Stimulated activated CD4-positive, alpha-beta T cell treated with anti-CD3 and anti-CD28 coated beads, Interleukin-2, amount 100 ng/mL, for 4 hours (primary cell): Measurements from ENCODE around the gene KLC3.

ENCODE experiments used
- DNase-seq: peaks from one replicate; pipeline ENCODE4 v3.0.0-alpha.2; 2020; ENCODE audit warnings: low read depth

The KLC3 gene

DNA sequence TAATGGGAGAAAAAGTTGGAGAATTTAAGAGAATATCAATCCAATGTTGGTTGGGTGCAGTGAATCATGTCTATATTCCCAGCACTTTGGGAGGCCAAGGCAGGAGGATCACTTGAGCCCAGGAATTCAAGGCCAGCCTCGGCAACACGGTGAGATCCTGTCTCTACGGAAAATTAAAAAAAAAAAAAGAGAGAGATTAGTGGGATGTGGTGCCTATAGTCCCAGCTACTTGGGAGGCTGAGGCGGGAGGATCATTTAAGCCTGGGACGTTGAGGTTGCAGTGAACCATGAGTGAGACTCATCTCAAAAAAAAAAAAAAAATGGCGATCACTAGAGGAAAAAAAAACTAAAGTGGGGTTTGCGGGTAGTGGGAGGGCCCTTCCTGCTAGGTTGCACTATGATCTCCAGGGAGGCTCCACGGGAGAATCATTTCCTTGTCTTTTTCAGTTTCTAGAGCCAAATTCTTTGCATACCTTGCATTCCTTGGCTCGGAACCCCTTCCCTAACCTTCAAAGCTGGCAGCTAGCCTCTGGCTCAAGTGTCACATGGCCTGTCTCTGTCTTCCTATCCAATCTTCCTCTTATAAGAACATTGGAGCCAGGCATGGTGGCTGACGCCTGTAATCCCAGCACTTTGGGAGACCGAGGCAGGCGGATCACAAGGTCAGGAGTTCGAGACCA is 35.6 kb downstream of the KLC3 start:
- DNase-seq = no peak

DNA sequence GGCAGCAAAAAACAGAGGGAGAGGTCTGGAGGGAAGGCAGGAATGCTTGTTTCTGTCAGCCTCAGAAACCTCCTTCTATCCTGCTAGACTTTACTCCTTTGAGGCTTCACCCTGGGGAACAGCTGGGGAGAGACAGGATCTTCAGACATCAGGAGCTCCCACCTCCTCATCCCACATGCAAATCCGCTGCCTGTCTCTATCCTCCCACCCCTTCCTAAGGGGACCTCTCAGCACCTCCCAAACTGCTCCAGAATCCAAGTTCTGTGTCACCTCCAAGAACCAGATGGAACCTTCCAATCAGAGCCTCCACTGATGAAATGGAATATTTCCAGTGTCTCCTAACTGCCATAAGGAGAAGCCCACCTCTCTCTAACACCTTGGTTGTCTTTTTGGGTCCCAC is 39.6 kb downstream of the KLC3 start:
- no peak for DNase-seq

GRCh38 chr19:45382426-45382825 is 41.9 kb downstream of the KLC3 start:
- DNase-seq = no peak

DNA sequence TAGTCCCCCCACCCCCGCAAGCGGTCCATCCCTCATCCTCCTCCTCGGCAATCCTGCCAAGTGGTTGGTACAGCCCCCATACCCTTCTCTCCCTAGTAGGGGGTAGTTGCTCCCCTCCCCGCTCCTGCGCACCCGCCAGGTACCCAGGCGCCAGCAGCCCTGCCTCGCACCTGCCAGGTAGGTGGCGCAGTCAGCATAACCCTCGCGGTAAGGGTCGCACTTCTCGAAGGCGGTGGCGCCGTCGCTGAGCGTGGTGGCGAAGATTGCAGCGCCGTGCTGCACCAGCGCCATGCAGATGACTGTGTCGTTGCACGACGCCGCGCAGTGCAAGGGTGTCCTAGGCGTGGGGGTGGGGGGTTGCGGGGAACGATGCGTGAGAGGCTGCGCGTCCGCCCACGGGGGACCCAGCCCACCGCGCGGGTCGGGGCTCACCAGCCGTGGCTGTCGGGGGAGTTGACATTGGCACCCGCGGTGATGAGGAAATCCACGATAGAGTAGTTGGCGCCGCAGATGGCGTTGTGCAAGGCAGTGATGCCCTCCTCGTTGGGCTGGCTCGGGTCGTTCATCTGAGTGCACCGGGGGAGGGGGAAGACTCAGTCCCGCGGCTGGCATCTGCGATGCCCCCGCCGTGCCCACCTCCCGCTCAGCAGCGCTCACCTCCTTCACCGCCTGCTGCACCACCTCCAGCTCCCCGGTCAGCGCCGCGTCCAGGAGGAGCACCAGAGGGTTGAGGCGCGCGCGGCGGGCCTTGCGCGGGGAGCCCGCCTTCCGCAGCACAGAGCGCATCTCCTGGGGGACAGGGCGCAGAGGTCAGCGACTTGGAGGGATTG is 45.1 kb downstream of the KLC3 start:
- DNase-seq = no peak

DNA sequence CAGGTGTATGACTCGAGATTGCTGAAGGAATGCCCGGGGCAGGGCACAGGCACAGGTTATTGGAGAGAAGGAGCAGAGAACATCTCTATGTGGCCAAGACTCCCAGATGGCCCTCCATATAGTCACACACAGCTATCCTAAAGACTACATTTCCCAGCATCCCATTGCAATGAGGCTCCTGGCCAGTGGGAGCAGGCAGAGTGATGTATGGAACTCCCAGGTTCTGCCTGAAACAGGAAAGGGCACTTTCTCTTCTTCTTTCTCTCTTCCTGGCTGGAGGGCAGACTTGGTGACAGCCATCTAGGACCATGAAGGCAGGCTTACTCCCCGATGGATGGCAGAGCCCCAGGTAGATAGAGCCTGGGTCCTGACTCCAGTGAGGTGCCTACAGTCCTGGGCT is 50.8 kb downstream of the KLC3 start:
- DNase-seq = no peak

GRCh38 chr19:45391871-45392665 is 51.5 kb downstream of the KLC3 start:
- no peak for DNase-seq

DNA sequence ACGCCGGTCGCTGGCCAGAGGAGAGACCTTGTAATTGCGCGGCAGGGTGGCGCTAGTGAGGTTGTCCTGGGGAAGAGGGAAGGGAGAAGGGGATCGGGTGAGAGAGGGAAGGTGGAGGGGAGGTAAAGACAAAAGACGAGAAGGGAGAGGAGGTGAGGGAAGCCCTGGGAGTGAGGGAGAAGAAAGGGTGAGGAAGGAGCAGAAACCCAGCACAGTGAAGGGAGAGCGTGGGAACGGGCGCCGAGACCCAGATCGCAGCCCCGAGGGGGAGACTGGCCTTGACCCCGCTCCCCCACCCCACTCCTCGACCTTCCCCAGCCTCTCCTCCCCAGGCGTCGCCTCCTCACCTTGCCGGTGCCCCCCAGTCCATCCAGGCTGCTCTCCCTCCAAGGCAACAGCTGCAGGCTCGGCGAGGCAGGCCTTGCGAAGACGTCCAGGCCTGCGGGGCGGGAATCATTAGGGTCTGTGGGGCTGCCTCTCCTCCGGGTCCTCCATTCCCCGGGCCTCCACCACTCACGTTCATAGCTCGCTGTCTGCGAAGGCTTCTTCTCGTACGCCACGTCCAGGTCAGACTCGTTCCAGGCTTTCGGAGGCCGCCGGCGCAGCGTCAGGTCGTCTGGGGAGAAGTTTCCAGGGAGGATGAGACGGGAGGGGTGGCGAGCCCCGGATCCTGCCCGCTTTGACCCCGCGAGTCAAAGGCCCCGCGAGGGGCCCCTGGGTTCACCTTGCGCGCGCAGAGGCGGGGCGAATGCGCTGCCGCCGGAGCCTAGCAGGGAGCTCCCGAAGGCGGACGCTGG is 55.5 kb downstream of the KLC3 start:
- no peak for DNase-seq

DNA sequence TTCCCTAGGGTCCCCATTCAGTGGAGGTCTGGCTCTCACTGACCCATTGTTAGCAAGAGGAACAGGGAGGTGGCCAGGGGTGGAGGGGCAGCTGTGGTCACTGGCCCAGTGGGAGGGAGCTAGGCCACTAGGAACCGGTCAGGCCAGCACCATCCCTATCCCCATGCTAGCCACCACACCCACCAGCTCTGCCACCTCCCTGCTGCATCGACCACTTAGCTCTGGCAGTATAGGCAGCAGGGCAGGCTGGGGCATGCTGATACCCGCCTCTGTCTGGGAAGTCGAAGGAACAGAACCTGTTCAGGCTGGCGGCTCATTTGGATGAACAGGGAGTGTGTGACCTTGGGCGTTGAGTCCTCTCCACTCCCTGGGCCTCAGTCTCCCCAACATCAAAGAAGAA is 59.6 kb downstream of the KLC3 start:
- no peak for DNase-seq
